GM18499 (cell line): ENCODE data around the gene OR10G8.

ENCODE experiments used
- ATAC-seq: cut with Tn5 transposase; IDR thresholded peaks from one replicate; pipeline ENCODE4 v1.9.1; 2021; ENCODE audit warnings: moderate number of reproducible peaks; ENCODE audit not compliant: insufficient read depth, unreplicated experiment

OR10G8 gene

GRCh38 chr11:124075841-124076651, 49.4 kb downstream of the OR10G8 start:
- no peak for ATAC-seq

GRCh38 chr11:124077266-124077665, 50.7 kb downstream of the OR10G8 start:
- ATAC-seq, result no peak

- no peak for ATAC-seq
Measured at GRCh38 chr11:124078591-124078990, 52.0 kb downstream of the OR10G8 start.

- no peak for ATAC-seq
Measured at GRCh38 chr11:124079631-124080326, 53.2 kb downstream of the OR10G8 start.
